Subcutaneous abdominal adipose tissue (tissue), 5 donors: Measurements from ENCODE around the gene TMEM121B.
"Not testable (repeated sequence)": the region's sequence is repeated elsewhere in the genome, so short reads cannot be mapped to it uniquely, and the experiment has no call there.

Experiments used
- H3K27ac ChIP-seq: one replicate; pipeline ENCODE4 v1.7.0; 2013; ENCODE audit warnings: low read depth, mild to moderate bottlenecking, inconsistent platforms, low read length, moderate library complexity
- H3K27me3 ChIP-seq, 5 donors: one replicate each; pipeline ENCODE4 v1.7.0; 2013; ENCODE audit warnings: low read length in 5 of 5, inconsistent platforms in 1 of 5; ENCODE audit not compliant: control insufficient read depth in 5 of 5, insufficient read depth in 4 of 5
- H3K36me3 ChIP-seq, 5 donors: one replicate each; pipeline ENCODE4 v1.7.0; 2013; ENCODE audit warnings: low read length in 5 of 5; ENCODE audit not compliant: control insufficient read depth in 5 of 5, insufficient read depth in 5 of 5
- H3K4me1 ChIP-seq, 5 donors: one replicate each; pipeline ENCODE4 v1.7.0; 2013; ENCODE audit warnings: low read length in 5 of 5, mild to moderate bottlenecking in 3 of 5, moderate library complexity in 1 of 5; ENCODE audit not compliant: control insufficient read depth in 5 of 5, insufficient read depth in 5 of 5
- H3K4me3 ChIP-seq, 5 donors: one replicate each; pipeline ENCODE4 v1.7.0; 2013; ENCODE audit warnings: low read length in 5 of 5, low read depth in 1 of 5
- H3K9ac ChIP-seq, 5 donors: one replicate each; pipeline ENCODE4 v1.7.0; 2013; ENCODE audit warnings: low read length in 5 of 5, mild to moderate bottlenecking in 4 of 5, moderate library complexity in 3 of 5
- H3K9me3 ChIP-seq, 5 donors: one replicate each; pipeline ENCODE4 v1.7.0; 2013; ENCODE audit warnings: low read length in 5 of 5; ENCODE audit not compliant: control insufficient read depth in 5 of 5
- donor health status: healthy.
- donor health status: healthy.
- donor health status: healthy.
- donor health status: healthy.
- donor health status: healthy.

TMEM121B gene

DNA sequence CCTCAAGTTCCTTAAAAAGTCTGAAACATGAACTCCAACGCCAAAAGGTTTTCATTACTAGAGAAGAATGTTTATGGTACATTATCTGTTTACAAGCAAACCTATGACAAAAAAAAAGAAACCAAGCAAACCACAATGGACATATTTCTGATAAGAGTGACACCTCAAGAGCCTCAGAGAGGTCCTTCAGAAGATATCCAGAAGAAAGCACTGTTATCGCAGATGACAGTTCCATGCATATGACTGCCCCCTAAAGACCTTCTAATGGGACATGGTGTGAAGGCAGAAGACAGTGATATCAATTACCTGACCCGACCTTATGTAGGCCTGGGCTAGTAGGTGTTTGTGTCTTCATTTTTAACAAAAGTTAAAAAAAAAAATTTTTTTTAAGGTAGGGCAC, 34.8 kb upstream of the TMEM121B start:
- H3K36me3 ChIP-seq: no peaks in the 10 kb centered on the region
- no peak overlapping the region for H3K27ac ChIP-seq
- no peaks in the 10 kb centered on the region for H3K27me3 ChIP-seq
- peaks cover 8 to 39% (median 26%) of the 10 kb centered on the region in 5 donors for H3K4me1 ChIP-seq
- no peaks in the 10 kb centered on the region for H3K9me3 ChIP-seq
- no peak overlapping the region for H3K9ac ChIP-seq
- no peak overlapping the region for H3K4me3 ChIP-seq

DNA sequence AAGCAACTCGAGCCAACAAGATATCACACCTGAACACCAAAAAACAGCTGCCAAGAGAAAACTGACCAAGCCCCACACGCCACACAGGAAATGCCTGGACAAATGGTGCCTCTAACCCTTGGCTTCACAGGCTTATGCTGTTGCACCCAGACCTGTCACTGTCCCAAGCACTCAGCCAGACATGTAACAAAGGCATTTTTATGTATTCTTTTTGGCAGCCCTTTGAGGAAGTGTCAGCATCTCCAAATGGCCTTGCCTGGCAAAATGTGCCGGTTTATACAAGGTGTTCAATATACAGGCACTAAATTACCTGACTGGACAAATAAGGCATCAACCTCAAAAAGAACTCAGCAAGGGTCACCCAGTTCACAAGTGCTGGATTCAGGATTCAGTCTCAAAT, 31.8 kb upstream of the TMEM121B start:
- H3K4me1 ChIP-seq: peaks cover 2 to 18% (median 11%) of the 10 kb centered on the region in 5 donors
- no peak overlapping the region for H3K27ac ChIP-seq
- H3K36me3 ChIP-seq: peaks cover 0 to 13% (median 9%) of the 10 kb centered on the region in 5 donors
- no peak overlapping the region for H3K9ac ChIP-seq
- no peak overlapping the region for H3K4me3 ChIP-seq
- H3K9me3 ChIP-seq: no peaks in the 10 kb centered on the region
- no peaks in the 10 kb centered on the region for H3K27me3 ChIP-seq

DNA sequence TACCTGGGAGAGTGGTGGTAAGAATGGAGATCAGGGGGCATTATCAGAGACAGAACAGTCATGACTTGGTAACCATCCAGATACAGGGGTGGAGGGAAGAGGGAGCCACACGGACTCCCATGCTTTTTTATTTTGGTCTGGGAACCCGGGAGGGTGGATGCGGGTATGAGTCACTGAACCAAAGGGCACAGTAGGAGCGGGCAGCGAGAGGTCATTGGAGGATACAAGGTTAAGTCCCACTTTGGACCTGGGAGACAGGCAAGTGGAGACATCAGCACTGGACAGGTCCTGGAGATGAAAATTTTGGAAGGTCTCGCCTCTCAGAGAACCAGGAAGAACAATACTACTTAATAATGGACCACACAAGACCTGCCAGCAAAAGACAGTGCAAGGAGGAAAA, 31.2 kb upstream of the TMEM121B start:
- Histone ChIP-seq H3K27ac (no peak overlapping the region), H3K27me3 (no peaks in the 10 kb centered on the region), H3K4me3 (no peak overlapping the region), H3K9me3 (no peaks in the 10 kb centered on the region), H3K36me3 (peaks cover 0 to 18% (median 13%) of the 10 kb centered on the region in 5 donors), H3K4me1 (peaks cover under 1 to 12% (median 6%) of the 10 kb centered on the region in 5 donors), H3K9ac (no peak overlapping the region)

DNA sequence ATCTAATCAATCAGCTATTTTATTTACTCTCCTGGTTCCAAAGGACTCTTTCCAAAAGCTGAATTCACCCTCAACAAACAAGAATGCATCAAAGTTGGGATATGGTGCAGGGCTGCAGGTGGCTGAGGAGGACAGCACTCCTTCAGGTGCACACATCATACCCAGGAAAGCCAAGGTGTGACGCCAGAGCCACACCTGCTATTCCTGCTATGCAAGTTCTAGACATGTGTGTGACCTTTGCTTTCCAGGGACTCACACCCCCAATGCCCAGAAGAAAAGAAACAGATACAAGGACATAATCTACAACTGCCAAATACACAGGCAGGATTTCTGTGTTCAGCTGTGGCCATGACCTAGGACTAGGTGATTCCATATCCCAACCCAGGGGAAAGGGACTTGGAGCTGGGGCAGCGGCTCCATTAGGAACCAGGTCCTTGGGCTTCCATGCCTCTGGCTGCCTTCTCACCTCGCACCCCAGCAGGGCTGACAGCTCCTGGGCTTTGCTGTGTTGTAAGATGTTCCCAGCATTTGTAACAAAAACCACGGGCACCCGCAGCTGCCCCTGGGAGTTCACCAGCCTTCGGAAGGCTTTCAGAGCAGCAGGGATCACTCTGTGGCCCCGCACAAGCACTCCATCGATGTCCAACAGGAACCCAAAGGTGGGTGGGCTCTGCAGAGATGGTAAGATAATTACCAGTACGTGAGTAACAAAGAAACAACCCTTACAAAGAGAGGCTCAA, 28.1 kb upstream of the TMEM121B start:
- Histone ChIP-seq H3K27me3 (no peaks in the 10 kb centered on the region), H3K9ac (no peak overlapping the region), H3K9me3 (no peaks in the 10 kb centered on the region), H3K4me3 (no peak overlapping the region), H3K36me3 (peaks cover 0 to 38% (median 26%) of the 10 kb centered on the region in 5 donors), H3K4me1 (peaks cover 0 to 6% (median 2%) of the 10 kb centered on the region in 5 donors), H3K27ac (no peak overlapping the region)

DNA sequence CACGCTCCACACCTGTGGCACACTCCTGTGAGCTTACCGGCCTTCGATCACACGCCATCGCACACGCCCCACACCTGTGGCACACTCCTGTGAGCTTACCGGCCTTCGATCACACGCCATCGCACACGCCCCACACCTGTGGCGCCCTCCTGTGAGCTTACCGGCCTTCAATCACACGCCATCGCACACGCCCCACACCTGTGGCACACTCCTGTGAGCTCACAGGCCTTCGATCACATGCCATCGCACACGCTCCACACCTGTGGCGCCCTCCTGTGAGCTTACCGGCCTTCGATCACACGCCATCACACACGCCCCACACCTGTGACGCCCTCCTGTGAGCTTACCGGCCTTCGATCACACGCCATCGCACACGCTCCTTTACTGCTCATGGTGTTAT, 26.3 kb upstream of the TMEM121B start:
- not testable (repeated sequence) for H3K4me1 ChIP-seq, H3K27ac ChIP-seq, H3K27me3 ChIP-seq, H3K4me3 ChIP-seq, H3K9me3 ChIP-seq, H3K9ac ChIP-seq
- H3K36me3 ChIP-seq: peaks cover 0 to 55% (median 43%) of the 10 kb centered on the region in 5 donors

DNA sequence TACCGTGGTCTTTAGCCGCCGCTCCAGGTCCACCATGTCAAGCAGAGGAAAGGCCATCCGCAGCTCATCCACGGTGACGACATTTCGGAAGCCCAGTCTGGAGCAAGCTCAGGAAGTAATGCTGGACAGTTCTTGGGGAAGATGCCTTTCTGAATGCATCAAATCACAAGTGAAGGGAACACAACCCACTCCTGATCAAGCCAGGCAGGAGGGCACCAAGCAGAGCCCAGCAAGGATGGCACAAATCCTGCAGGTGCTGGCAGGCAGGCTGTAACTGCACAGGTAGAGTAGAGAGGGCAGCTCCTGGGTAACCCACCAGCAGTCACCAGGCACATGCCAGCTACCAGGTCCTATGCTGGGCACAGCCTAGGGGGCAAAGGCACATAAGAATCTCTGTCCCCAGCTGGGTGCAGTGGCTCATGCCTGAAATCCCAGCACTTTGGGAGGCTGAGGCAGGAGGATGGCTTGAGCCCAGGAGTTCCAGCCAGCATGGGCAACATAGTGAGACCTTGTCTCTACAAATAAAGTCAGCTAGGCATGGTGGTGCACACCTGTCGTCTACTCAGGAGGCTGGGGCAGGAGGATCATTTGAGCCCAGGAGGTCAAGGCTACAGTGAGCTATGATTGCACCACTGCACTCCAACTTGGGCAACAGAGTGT, 24.0 kb upstream of the TMEM121B start:
- Histone ChIP-seq H3K36me3 (peaks cover 0 to 76% (median 66%) of the 10 kb centered on the region in 5 donors), H3K27me3 (no peaks in the 10 kb centered on the region), H3K9me3 (no peaks in the 10 kb centered on the region), H3K4me3 (no peak overlapping the region), H3K27ac (no peak overlapping the region), H3K4me1 (no peaks in the 10 kb centered on the region), H3K9ac (no peak overlapping the region)

DNA sequence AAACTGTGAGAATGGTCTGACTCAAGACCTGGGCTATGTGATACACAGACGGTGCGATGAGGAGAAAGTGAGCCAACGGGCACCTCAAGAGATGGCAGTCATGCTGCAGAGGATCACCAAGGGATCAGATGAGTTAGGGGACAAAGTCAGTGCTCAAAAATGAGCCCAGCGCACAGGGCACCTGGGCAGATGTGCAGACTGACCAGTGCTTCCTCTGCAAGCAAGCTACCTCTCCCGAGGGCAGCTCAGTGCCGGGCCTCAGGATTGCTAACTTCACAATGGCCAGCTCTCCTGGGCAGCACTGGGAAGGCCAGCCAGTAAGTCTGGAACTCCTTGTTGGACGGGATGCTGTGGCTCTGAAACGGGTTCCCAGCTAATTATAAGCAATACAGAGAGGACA, 22.7 kb upstream of the TMEM121B start:
- H3K9ac ChIP-seq: no peak overlapping the region
- no peaks in the 10 kb centered on the region for H3K4me1 ChIP-seq
- no peaks in the 10 kb centered on the region for H3K9me3 ChIP-seq
- H3K36me3 ChIP-seq: peaks cover 0 to 75% (median 66%) of the 10 kb centered on the region in 5 donors
- H3K4me3 ChIP-seq: no peak overlapping the region
- H3K27me3 ChIP-seq: no peaks in the 10 kb centered on the region
- H3K27ac ChIP-seq: no peak overlapping the region

DNA sequence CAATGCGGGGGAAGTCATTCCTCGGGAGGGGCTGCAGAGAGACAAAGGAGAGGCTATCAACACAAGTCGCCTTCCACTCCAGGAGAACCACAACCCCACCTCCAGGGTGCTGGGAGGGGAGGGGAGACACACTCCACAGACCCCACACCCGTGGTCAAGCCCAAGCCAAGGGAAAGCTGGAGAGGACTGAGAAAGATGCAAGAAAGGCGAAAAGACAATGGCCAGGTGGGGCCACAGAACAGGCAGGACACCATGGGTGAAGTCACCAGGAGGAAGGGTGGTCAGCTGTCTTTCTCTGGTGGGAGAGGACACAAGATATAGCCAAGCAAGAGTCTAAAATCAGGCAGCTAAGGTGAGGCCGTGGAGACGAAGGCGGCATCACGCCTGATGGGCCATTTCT, 21.9 kb upstream of the TMEM121B start:
- Histone ChIP-seq H3K4me3 (no peak overlapping the region), H3K36me3 (peaks cover 0 to 77% (median 70%) of the 10 kb centered on the region in 5 donors), H3K9ac (no peak overlapping the region), H3K27me3 (no peaks in the 10 kb centered on the region), H3K4me1 (no peaks in the 10 kb centered on the region), H3K9me3 (no peaks in the 10 kb centered on the region), H3K27ac (no peak overlapping the region)

DNA sequence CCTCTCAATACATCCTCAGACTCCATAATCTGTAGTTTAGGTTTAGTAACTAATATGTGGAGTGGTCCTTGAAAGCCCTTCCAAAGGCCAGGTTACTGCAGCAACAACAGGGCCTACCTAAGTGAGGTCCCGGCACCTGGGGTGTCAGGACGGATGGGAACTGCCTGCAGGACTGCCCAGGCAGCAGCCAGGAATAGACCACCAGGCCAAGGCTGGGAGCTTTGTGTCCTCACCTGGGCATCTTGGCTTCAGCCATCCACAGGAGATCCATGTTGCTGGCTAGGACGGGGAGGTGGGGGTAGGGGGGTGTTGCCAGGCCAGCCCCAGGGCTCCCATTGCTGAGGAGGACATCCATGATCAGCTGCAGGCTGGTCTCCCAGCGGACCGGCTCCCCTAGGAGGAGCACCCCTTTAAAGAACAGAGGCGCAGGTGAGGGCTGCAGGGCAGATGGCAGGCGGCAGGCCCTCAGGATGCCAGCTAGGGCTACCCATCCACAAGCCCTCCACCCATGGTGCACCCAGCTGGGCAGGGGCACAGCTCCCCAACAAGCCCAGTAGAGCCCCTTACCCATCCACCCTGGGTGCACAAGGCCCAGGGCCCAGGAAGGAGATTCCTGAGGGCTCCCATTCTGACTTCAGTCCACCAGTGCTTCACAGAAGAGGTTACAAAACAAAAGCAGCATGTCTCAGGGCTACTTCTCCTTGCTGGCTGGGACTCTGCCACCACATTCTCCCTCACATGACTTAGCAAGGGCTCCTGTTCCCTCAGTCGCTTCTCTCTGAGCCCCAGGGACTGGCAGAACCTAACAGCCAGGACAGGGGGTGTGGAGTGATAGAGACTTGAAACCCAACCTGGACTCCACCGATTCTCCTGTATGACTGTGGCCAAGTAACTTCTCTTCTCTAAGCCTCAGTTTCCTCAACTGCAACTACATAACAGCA, 19.9 kb upstream of the TMEM121B start:
- Histone ChIP-seq H3K27ac (no peak overlapping the region), H3K9me3 (no peaks in the 10 kb centered on the region), H3K4me1 (no peaks in the 10 kb centered on the region), H3K9ac (no peak overlapping the region), H3K4me3 (no peak overlapping the region), H3K36me3 (peaks cover 0 to 77% (median 74%) of the 10 kb centered on the region in 5 donors), H3K27me3 (no peaks in the 10 kb centered on the region)
